Kidney tubule cell (primary cell): ENCODE results near the gene XKR8.
A peak's percentile ranks its signal among the peaks of the same experiment; 100 is the strongest.

ENCODE experiments used
- DNase-seq: peaks from one replicate; pipeline ENCODE4 v3.0.0-alpha.2; 2018; ENCODE audit warnings: low spot score

The XKR8 gene

DNA sequence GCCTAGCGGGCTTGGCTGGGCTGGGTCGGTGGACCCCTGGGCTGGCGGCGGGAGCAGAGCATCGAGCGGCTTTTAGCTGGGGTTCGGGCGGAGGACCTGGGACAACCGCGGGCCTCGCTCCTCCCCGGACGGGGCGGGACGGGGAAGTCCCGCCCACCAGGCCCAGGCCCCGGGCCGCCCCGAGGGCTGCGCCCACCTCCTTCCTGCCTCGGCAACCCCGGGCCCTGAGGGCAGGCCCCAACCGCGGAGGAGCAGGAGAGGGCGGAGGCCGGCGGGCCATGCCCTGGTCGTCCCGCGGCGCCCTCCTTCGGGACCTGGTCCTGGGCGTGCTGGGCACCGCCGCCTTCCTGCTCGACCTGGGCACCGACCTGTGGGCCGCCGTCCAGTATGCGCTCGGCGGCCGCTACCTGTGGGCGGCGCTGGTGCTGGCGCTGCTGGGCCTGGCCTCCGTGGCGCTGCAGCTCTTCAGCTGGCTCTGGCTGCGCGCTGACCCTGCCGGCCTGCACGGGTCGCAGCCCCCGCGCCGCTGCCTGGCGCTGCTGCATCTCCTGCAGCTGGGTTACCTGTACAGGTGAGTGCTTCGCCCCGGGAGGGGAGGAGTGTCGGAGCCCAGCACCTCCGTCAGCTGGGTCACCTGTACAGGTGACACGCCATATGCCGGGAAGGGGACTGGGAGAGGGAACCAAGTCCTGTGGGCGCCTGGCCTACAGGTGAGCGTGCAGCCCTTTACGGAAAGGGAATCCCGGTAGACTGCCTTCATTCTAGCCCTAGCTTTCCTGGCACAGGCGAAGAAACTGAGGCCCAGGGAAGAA, at the start of gene XKR8:
XKR8 (plus strand) TSS at position 182 of the 812 bp plus-strand sequence; CDS start at position 279, 97 bp downstream.
- peak; percentile 88 for DNase-seq

DNA sequence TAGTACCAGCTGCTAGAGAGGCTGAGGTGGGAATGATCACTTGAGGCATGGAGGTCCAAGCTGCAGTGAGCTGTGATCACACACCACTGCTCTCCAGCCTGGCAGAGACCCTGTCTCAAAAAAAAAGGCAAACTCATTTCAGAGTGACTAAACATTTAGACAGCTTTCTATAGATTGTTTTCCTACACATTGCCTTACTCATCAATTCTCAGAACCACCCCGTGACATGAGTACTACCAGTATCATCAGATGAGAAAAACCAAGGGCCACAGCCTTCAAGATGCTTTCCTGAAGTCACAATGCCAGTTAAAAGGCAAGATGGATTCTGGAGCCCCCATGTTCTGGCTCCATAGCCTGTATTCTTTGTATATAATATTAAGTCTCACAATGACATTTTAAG, 47.3 kb upstream of the XKR8 start:
- DNase-seq = no peak

GRCh38 chr1:27915082-27915575, 44.6 kb upstream of the XKR8 start:
- DNase-seq = no peak

GRCh38 chr1:27922272-27922671, 37.5 kb upstream of the XKR8 start:
- no peak for DNase-seq

GRCh38 chr1:27928216-27928954, 31.4 kb upstream of the XKR8 start:
- no peak for DNase-seq

DNA sequence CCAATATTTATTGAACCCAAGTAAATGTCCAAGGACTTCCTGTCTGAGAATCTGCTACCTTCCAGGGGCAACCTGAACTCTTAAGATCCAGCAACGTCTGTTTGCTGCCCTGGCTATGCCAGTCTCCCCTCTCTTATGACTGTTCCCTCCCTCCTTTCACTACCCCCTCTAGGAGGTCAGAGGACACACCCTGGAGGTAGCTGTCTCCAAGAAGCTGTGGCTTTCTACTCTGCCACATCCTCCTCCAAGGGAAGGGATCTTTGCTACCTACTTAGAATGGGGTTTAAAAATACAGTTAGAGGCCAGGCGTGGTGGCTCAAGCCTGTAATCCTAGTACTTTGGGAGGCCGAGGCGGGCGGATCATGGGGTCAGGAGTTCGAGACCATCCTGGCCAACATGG, 28.6 kb upstream of the XKR8 start:
- DNase-seq = no peak

GRCh38 chr1:27931759-27932158, 28.0 kb upstream of the XKR8 start:
- no peak for DNase-seq

DNA sequence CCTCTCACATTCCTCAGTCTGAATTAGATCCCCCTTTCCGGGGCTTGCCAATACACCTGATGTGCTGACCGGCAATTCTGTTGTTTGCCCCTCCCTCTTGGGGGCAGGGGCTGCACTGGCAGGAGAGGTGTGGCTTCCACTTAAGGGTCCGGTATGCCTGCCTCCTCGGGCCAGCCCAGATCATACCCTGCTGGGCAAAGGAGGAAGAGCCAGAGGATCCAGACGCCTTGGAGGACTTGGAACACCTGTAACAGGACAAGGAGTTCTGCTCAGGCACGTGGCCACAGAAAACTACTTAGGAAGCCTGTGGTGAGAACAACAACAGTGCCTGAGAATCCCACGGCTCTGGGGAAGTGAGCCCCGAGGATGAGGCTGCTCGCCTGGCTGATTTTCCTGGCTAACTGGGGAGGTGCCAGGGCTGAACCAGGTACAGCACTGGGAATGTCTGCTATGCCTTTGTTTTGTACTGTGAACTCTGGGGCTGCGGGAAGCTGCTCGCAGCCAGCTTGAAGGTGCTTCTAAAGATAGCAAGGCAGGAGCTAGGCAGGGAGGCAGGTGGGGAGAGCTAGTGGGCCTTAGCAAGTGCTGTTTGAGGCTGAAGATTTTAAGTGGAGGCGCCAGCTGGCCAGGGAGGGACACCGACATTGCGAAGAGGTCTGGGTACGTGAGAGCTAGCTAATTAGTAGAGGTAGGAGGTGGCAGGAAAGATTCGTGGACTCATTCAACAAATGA, 24.8 kb upstream of the XKR8 start, which contains the start of gene SMPDL3B:
SMPDL3B (plus strand) TSS at position 183 of the 732 bp plus-strand sequence; CDS start at position 367, 184 bp downstream.
- DNase-seq = peak; percentile 88

GRCh38 chr1:27935721-27936120, 24.1 kb upstream of the XKR8 start:
- peak; percentile 8 for DNase-seq

GRCh38 chr1:27936370-27936769, 23.4 kb upstream of the XKR8 start:
- DNase-seq = no peak

DNA sequence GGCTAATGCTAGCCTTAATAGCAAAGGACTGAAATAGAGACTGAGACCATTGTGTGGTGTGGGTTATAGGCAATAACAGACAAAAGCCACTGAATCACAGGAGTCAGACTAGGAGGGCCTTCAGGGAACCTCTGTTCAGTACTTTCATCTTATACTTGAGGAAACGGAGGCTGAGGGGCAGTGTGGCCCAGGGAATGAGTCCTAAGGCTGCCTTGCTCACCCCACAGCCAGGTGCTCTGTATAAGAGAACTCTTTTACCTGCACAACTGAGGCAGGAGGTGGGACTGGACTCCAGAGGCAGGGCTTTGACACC, 22.3 kb upstream of the XKR8 start:
- no peak for DNase-seq

DNA sequence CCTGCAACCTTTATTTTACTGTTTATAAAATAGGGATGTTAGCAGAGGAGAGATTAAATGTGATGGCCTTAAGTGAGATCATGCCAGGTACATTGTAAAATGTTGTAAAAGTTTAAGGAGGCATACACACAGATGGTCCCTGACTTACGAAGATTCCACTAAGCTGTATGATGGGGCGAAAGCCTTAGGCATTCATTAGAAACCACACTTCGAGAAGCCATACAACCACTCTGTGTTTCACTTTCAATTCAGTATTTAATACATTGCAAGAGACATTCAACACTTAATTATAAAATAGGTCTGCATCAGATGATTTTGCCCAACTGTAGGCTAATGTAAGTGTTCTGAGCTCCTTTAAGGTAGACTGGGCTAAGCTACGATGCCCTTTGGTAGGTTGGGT, 21.3 kb upstream of the XKR8 start:
- DNase-seq = no peak

- peak; percentile 5 for DNase-seq
Measured at GRCh38 chr1:27940297-27940696, 19.5 kb upstream of the XKR8 start.

DNA sequence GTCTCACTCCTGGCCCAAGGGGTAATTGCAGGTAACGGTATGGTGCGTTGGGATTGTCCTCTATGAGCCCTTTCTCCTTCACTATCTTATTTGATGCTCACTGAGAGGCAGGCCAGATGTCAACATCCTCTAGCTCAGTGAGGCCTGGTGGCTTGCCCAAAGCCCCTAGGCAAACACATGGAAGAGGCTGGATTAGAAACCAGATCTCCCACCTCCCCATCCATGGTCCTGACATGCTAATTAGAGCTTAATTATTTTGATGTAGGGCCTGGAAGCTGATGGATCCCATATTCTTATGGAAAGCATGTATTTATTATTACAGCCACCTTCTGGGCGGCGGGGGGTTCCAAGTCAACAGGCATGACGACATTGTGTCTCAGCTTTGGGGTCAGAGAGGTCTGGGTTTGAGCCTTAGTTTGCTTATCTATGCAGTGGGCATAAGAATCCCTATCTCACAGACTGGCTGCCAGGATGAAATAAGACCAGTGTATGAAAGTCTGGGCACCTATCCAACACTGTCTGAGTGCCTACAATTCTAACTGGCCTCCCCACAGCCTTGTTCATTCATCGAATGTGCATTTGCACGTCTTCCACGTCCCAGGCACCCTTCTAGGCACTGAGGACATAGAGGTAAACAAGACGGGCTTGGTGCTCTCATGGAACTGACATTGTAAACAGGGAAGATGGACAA, 18.8 kb upstream of the XKR8 start:
- DNase-seq = no peak

DNA sequence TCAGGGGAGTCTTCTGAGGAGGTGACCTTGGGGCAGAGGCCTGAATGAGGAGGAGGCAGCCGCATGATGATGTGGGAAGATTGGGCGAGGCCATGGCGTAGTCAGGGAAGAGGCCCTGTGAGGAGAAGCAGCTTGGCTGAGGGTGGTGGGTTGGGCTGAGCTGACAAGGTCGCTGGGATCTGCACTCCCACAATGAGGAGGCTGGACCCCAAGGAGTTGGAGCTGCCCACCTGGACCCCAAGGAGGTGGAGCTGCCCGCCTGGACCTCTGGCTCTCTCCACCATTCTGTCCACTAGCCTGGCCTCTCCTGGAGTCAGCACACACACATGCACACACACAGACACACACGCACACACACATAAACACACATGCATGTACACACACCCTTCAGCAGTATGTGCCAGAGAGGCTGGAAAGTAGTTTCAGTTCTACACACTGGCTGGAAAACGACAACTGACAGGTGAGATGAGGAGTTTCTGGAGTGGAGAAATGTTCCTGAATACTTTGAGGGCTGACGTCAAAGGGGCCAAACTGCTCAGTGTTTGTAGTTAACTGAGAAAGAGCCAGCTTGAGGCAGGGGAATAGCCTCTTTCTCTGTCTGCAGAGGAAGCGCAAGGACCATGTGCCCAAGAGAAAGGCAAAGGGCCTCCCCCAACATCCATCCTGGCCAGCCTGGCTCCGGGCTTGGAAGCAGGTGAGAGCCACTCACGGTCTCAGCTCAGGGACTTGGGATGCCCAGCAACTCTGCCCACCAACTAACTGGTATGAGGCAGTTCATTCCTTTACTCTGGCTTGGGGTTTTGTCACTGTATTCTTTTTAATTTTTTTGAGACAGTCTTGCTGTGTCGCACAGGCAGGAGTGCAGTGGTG, 17.9 kb upstream of the XKR8 start:
- no peak for DNase-seq

DNA sequence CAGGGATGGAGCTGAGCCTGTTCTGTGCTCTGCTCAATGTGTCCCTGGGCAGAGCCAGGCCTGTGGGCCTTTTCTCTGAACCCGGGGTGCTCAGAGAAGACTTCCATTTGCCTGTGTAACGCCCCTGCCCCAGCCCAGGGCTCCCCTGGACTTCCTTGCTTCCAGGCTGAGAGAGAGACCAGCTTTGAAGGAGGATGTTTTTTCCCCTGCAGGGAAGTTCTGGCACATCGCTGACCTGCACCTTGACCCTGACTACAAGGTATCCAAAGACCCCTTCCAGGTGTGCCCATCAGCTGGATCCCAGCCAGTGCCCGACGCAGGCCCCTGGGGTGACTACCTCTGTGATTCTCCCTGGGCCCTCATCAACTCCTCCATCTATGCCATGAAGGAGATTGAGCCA, 14.8 kb upstream of the XKR8 start:
- no peak for DNase-seq

- no peak for DNase-seq
Measured at GRCh38 chr1:27949027-27949426, 10.7 kb upstream of the XKR8 start.

DNA sequence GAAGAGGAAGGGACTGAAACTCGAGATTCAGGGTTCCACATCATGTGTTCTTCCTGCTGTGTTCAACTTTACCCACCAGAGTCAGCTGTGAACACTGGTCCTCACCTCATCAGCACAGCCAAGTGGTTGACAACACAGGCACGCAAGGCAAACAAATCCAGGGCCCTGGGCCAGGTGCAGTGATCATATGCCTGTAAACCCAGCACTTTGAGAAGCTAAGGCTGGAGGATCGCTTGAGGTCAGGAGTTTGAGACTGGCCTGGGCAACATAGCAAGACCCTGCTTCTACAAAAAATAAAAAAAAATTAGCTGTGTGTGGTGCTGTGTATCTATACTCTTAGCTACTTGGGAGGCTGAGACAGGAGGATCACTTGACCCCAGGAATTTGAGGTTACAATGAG, 8.4 kb upstream of the XKR8 start:
- DNase-seq = no peak

GRCh38 chr1:27952147-27952546, 7.6 kb upstream of the XKR8 start:
- no peak for DNase-seq

DNA sequence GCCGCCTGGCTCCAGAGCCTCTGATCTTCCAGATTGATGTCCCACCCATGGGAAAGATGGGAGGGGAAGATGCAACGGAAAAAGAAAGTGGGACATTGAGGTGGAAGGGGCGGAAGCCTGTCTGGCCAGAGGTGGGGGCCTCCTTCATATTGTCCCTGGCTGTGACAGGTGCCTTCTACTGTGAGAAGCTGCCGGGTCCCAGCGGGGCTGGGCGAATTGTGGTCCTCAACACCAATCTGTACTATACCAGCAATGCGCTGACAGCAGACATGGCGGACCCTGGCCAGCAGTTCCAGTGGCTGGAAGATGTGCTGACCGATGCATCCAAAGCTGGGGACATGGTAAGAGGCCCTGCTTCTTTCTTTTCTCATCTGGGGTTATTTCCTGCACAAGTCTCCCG, 5.6 kb upstream of the XKR8 start:
- no peak for DNase-seq

GRCh38 chr1:27955076-27955475, 4.7 kb upstream of the XKR8 start:
- DNase-seq = no peak
